Smooth muscle cell of the coronary artery (primary cell): ENCODE data around the gene C22orf15. TPM values are rescaled to one million over a fixed set of nuclear protein-coding genes. Genes with fewer than 3 reads are reported as not detected.

Source experiments
- total RNA-seq: library from RNA; depleted of rRNA; stranded (reverse); fragments of >200 nt; gene quantifications from 2 replicates; pipeline ENCODE4 v1.2.3, GENCODE V29; 2014; ENCODE audit warnings: low replicate concordance

The C22orf15 gene, protein sequence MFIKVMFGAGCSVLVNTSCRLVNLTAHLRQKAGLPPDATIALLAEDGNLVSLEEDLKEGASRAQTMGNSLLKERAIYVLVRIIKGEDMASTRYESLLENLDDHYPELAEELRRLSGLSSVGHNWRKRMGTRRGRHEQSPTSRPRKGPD
- total RNA-seq: 0.38 and 1.8 TPM in 2 replicates

DNA sequence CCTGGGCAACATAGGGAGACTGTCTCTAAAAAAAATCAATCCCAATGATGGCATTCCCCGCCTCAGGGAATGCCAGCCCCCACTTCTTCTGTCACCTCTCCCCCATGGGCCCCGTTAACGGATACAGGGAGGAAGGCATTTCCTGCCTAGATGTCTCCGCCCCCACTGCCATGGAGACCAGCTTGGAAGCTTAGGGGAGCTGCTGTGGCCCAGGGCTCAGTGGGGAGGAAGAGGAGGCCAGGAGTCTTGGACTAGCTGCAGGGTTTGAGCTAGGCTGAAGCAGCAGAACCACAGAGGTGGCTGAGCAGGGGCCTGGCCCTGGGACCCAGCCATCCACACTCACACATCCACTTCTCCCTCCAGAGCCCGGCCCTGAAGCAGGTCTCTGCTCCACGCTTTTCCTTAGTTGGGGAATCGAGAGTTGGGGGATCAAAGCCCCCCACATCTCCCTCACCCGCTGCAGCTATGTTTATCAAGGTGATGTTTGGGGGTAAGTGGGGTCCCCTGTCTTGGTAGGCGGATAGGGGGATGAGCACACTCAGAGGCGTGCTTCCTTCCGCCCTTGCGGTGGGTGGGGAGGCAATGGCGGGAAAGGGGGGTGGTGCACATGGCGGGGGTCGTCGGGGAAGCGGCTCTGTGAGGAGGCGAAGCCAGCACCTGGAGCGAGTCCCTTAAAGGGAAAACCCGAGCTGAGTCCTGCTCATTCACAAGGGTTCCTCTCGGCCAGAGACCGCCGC lies at the start of gene C22orf15:
TSS of gene C22orf15 (plus strand) at position 149 of the 737 bp plus-strand sequence. CDS start at position 466, 317 bp downstream.

DNA sequence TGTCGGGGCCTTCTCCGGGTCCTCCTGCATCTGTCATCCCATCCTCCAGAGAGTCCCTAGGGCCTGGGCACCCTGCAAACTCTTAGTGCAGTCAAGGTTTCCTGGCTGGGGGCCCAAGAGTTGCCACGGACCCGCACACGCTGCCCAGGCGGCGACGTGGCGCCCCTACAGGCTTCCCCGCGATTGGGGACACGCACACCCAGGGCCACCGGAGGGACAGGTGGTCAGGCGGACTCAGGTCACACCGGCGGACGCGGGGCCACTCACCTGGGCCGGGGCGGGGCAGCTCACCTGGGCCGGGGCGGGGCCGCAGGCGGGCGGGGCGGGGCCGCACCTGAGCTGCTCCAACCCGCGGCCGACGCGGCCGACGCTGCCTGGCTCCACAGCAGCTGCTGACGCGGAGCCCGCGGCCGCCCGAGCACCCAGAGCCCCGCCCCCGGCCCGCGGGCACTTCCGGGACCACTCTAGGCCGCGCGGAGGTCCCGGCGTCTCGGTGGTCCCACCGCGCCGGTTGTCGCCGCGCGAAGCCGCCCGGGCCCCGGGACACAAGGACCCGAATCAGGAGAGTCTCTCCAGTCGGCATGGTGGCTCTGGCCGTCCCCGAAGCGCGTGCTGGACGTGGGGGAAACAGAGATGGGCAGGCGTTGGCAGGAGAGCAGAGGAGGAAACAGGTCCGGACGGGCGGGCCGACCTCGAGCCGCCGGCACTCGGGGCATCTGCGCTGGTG lies 11.9 kb upstream of the C22orf15 start, which contains the start of gene ZNF70:
TSS of gene ZNF70 (minus strand) at position 399 of the 727 bp plus-strand sequence. CDS start 5,972 bp downstream, outside the sequence.

DNA sequence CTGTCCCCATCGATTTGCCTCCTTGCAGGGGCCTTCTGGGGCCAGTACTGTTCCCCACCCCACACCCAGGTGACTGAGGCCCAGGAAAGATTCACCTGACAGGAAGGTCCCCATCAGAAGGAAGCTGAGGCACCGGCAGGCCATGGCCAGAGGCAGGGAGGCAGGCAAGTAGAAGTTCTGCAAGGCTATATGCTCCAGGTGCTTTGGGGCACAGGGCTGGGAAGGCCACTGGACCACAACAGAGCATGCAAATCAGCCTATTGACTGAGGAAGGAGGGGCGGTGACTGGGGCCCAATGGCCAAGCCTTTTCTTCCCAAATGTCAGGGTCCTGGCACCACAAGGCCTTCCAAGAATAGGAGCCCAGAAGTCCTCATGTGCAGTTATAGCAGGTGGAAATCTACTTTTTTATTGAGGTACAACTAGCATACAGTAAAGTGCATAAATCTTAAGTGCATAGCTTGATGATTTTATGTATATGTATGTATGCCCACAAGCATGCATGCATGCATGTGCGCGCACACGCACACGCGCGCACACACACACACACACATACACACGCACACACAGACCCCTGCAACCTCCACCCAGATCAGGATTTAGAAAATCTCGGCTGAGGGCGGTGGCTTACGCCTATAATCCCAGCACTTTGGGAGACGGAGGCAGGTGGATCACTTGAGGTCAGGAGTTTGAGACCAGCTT lies 8.4 kb upstream of the C22orf15 start, which contains the start of gene VPREB3:
TSS of gene VPREB3 (minus strand) at position 206 of the 700 bp plus-strand sequence. CDS start at position 144, 62 bp downstream.

DNA sequence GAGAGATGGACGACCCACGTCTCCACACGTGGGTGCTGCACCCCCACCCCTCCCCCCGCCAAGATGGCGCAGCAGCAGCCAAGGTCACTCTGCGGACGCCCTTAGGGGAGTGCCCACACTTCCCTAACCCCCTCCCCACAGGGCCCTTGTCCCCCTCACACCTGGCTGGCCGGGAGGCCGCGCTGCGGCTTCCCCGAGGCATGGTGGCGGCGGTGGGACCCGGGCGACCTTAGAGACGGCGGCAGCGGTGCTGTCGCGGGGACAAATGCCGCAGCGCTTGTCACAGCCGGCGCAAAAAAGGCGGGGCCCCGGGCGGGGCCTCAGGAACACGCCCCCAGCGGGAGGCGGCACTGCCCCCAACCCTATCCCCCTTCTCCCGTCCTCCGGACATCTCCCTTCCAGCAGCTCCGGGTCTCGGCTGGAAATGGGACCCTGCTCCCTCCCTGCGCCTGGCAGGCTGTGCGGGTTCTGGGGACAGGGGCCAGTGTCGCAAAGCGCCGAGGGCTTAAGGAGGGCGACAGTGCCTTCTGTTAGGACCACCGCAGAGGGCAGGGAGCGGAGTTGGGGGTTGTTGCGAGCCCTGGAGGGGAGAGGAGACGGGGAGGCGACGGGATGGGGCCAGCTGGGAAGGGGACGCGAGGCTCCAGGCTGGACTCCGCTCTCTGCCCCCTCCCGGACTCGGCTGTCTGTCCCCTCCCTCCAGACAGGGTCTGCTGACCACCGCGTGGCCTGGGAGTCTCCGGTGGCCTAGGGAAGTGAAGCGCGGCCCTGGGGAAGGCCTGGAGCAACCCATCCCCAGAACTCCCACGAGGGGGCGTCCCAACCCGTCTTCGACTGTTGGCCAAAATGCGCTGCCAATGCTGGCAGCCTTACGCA lies 5.1 kb downstream of the C22orf15 start, which contains the start of gene CHCHD10:
TSS of gene CHCHD10 (minus strand) at position 300 of the 876 bp plus-strand sequence. CDS start at position 202, 98 bp downstream.

DNA sequence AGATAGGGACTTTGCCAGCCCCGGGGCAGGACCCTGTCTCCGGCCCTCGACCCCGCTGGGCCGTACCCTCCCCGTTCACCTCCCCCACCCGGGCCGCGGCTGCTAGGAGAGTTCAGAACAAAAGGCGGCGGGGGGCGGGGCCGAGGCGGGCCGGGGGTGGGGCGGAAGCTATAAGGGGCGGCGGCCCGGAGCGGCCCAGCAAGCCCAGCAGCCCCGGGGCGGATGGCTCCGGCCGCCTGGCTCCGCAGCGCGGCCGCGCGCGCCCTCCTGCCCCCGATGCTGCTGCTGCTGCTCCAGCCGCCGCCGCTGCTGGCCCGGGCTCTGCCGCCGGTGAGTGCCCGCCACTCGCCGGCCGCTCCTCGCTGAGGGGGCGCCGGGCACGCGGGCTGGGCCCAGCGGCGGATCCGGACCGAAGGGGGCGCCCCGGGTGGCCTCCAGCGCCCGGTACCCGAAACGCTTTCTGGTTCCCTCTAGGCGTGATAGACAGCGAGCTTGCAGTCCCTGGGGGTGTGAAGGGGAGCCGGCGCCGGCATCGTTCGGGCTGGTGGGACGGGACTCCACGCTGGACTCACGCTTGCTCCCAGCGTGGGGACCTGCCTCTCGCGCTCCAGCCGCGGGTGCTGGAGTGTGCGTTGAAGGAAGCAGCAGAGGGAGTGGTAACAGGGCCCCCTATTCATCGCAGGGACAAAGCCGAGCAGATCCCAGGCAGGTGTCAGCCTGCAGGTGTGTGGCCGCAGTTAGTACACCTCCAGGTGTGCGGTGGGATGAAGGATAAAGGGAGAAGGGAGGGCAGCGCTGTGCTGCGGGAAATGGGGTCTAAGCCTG lies 10.1 kb downstream of the C22orf15 start, which contains the start of gene MMP11:
TSS of gene MMP11 (plus strand) at position 201 of the 825 bp plus-strand sequence. CDS start at position 223, 22 bp downstream.

DNA sequence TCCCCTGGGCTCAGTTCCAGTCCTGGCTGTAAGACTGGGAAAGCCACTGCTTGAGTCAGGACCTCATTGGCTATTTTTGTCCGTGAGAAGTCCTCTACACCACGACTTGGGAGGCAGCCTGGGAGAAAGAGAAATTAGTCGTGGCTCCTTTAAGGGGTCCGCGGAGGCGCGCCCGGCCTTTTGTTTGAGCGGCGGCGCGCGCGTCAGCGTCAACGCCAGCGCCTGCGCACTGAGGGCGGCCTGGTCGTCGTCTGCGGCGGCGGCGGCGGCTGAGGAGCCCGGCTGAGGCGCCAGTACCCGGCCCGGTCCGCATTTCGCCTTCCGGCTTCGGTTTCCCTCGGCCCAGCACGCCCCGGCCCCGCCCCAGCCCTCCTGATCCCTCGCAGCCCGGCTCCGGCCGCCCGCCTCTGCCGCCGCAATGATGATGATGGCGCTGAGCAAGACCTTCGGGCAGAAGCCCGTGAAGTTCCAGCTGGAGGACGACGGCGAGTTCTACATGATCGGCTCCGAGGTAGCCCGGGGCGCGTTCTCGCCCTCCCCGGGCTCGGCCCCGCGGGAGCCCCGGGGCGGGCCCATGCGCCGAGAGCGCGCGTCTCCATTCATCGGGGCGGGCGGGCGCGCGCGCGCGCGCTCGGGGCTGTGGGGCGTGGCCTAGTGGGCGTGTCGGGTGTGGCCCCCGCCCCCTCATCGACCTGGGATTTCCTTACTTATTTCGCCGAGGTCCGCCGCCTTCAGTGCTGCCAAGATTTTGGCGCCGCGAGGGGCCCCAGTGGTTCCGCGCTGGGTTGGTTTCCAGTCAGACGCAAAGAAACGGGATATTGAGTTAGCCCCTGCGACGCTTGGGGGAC lies 24.2 kb downstream of the C22orf15 start, which contains the start of gene SMARCB1:
TSS of gene SMARCB1 (plus strand) at position 215 of the 848 bp plus-strand sequence. CDS start at position 419, 204 bp downstream.

Other genes with a start within 250 kb of the C22orf15 start
- gene IGLL1, start 182.7 kb upstream of the C22orf15 start, total RNA-seq: not detected in 2 replicates
- 2.2 TPM in 1 of 2 replicates, not detected in the other for gene DRICH1, start 130.7 kb upstream of the C22orf15 start, total RNA-seq
- not detected in 2 replicates for gene RGL4, start 72.0 kb upstream of the C22orf15 start, total RNA-seq
- gene ZNF70, start 11.9 kb upstream of the C22orf15 start, total RNA-seq: 1.4 and 3.5 TPM in 2 replicates
- gene VPREB3, start 8.6 kb upstream of the C22orf15 start, total RNA-seq: not detected in 2 replicates
- gene CHCHD10, start 5.0 kb downstream of the C22orf15 start, total RNA-seq: 3.4 and 6.5 TPM in 2 replicates
- 11.0 and 18.5 TPM in 2 replicates for gene MMP11, start 9.9 kb downstream of the C22orf15 start, total RNA-seq
- gene SMARCB1, start 24.0 kb downstream of the C22orf15 start, total RNA-seq: 18.0 and 21.5 TPM in 2 replicates
- 0.23 TPM in 1 of 2 replicates, not detected in the other for gene DERL3, start 76.0 kb downstream of the C22orf15 start, total RNA-seq
- 7.5 and 8.9 TPM in 2 replicates for gene SLC2A11, start 94.9 kb downstream of the C22orf15 start, total RNA-seq
- 300 and 504 TPM in 2 replicates for gene MIF, start 131.4 kb downstream of the C22orf15 start, total RNA-seq
- 5.1 and 9.5 TPM in 2 replicates for gene GSTT2B, start 198.2 kb downstream of the C22orf15 start, total RNA-seq
- gene DDTL, start 203.9 kb downstream of the C22orf15 start, total RNA-seq: 2.2 and 11.0 TPM in 2 replicates
- gene DDT, start 211.5 kb downstream of the C22orf15 start, total RNA-seq: 57.3 and 162 TPM in 2 replicates
- 0.23 TPM in 1 of 2 replicates, not detected in the other for gene GSTT2, start 217.1 kb downstream of the C22orf15 start, total RNA-seq
- gene GSTT4, start 242.5 kb downstream of the C22orf15 start, total RNA-seq: not detected in 2 replicates
- gene CABIN1, start 248.3 kb downstream of the C22orf15 start, total RNA-seq: 35.5 and 61.0 TPM in 2 replicates